ENCODE results near the gene ZNF30.

GRCh38 chr19:34925278-34925855, 1.3 kb upstream of the ZNF30 start:
- TF ChIP-seq CTCF (IDR thresholded peaks at IDR 0.05) = no peak
- no peak for TF ChIP-seq POLR2A (IDR thresholded peaks at IDR 0.05)

All from testis (tissue), 2 donors.